Psoas muscle (tissue), 8 donors: ENCODE results near the gene GLYAT. TPM values are rescaled to one million over a fixed set of nuclear protein-coding genes. Genes with fewer than 3 reads are reported as not detected.

Experiments used
- ATAC-seq, 4 donors: fragments of 200-7000 bp; cut with Tn5 transposase; one replicate each; pipeline ENCODE4 v1.9.1; 2020; ENCODE audit warnings: moderate library complexity in 3 of 4, mild to moderate bottlenecking in 2 of 4
- DNase-seq, 2 donors: peaks; one replicate each; pipeline ENCODE4 v3.0.0-alpha.2; 2020
- H3K27ac ChIP-seq: fragments of 200-600 bp; one replicate; pipeline ENCODE4 v1.8.0; 2022
- H3K27me3 ChIP-seq, 3 donors: fragments of 200-600 bp in 1 of 3; one replicate each; pipeline versions ENCODE4 v1.6.1 to v1.8.0; 2013 to 2022; ENCODE audit warnings: low read length in 2 of 3, mild to moderate bottlenecking in 2 of 3, moderate library complexity in 1 of 3; ENCODE audit not compliant: insufficient read depth in 3 of 3
- H3K36me3 ChIP-seq, 2 donors: fragments of 200-600 bp in 1 of 2; one replicate each; pipeline versions ENCODE4 v1.6.1 to v1.8.0; 2013 to 2022; ENCODE audit warnings: low read depth in 1 of 2, mild to moderate bottlenecking in 1 of 2, moderate library complexity in 1 of 2; ENCODE audit not compliant: insufficient read depth in 1 of 2
- H3K4me1 ChIP-seq: fragments of 200-600 bp; one replicate; pipeline ENCODE4 v1.8.0; 2022
- H3K4me3 ChIP-seq: fragments of 200-600 bp; one replicate; pipeline ENCODE4 v1.8.0; 2022; ENCODE audit warnings: mild to moderate bottlenecking
- H3K9me3 ChIP-seq: fragments of 200-600 bp; one replicate; pipeline ENCODE4 v1.8.0; 2022
- WGBS, 3 donors: extraction: QIAGEN DNeasy Blood & Tissue Kit; methylation state at CpG; one replicate each; pipeline versions ENCODE4 v1.1.6 to v1.1.7; 2013; 5-methylcytosine and 5-hydroxymethylcytosine counted together
- intact Hi-C, 2 donors: fragments of 100-400 bp; cut with DNase I; formaldehyde crosslinking; loops; one replicate each; pipeline versions ENCODE4 v1.11.0 to v1.14.2; 2022
- long read RNA-seq, 2 donors: library from polyadenylated mRNA; unstranded; transcript quantifications; one replicate each; pipeline ENCODE4 v2.0.0, GENCODE V29; 2021
- polyA plus RNA-seq, 3 donors: library from polyadenylated mRNA; stranded (reverse); fragments of 200-250 nt; gene quantifications; one replicate each; pipeline ENCODE4 v1.2.3, GENCODE V29; 2013
- total RNA-seq, 4 donors: library from RNA; stranded (reverse); fragmentation: NEBNext Ultra II Directional in 2 of 4; extraction: Animal tissue kit (Norgen Biotek cat#: 25700) in 2 of 4; gene quantifications; one replicate each; pipeline versions ENCODE4 v1.2.1 to v1.2.4, GENCODE V29; 2021 to 2023
- TF ChIP-seq, protein P1 (sequence below): fragments of 200-600 bp; IDR thresholded peaks from one replicate; pipeline ENCODE4 v1.8.0; 2022; ENCODE audit warnings: antibody characterized with exemption
- donor health status: healthy with polysubstance abuse.
- donor health status: DM: no; HTN: no; CAD: no; lungs with moderate emphysema.
- donor health status: Bipolar disorder and iron deficiency.
- donor health status: healthy.
- donor health status: DM: yes; HTN: yes; CAD: no.
- donor health status: DM: no; HTN: no; CAD: no.
- donor health status: DM: no; HTN: no; CAD: no.
- donor health status: DM: yes; HTN: yes; CAD: no.

GLYAT gene, protein sequence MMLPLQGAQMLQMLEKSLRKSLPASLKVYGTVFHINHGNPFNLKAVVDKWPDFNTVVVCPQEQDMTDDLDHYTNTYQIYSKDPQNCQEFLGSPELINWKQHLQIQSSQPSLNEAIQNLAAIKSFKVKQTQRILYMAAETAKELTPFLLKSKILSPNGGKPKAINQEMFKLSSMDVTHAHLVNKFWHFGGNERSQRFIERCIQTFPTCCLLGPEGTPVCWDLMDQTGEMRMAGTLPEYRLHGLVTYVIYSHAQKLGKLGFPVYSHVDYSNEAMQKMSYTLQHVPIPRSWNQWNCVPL
- total RNA-seq (under 1 TPM in 1 of 4 donors, not detected in 3; 0.54 TPM), polyA plus RNA-seq (under 1 TPM in 1 of 3 donors, not detected in 2; 0.03 TPM)
- long read RNA-seq, donor 1, result 0 reads
- long read RNA-seq, donor 2, result 0 reads

DNA sequence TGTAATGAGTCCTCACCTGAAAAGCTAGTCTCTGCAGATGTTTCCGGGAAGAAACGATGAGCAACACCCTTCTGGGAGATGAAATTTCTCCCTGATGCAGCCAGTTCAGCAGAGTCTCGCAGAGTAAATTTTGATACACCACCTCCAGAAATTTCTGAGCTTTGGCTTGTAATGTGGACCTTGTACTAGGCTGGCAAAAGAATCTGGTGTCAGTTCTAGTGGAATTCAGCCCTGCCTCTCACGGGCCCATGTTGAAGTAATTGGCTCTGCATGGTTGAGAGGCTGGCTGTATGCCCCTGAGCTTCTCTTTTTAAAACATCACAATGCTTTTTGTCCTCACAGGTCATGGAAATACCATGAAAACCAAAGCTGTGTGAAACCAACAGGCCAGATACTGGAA is at the start of gene GLYAT:
Gene GLYAT (minus strand): TSS at position 125 of the 400 bp plus-strand sequence. CDS start 7,447 bp downstream, outside the sequence.
- no peak for DNase-seq

DNA sequence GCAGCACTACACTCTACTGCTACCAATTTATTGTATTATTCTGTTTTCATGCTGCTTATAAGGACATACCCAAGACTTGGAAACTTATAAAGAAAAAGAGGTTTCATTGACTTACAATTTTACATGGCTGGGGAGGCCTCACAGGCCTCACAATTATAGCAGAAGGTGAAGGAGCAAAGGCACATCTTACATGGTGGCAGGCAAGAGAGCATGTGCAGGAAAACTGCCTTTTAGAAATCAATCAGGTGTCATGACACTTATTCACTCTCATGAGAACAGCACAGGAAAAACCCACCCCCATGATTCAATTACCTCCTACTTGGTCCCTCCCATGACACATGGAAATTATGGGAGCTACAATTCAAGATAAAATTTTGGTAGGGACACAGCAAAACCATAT is 49.6 kb upstream of the GLYAT start:
- no peak for ATAC-seq
- H3K27ac ChIP-seq, result no peak overlapping the region
- no peak overlapping the region for H3K4me3 ChIP-seq
- H3K36me3 ChIP-seq, result no peaks in the 10 kb centered on the region
- no peak for DNase-seq
- H3K4me1 ChIP-seq, result no peaks in the 10 kb centered on the region
- intact Hi-C loops, result no loop called here
- H3K27me3 ChIP-seq, result no peaks in the 10 kb centered on the region
- TF ChIP-seq, protein P1, sequence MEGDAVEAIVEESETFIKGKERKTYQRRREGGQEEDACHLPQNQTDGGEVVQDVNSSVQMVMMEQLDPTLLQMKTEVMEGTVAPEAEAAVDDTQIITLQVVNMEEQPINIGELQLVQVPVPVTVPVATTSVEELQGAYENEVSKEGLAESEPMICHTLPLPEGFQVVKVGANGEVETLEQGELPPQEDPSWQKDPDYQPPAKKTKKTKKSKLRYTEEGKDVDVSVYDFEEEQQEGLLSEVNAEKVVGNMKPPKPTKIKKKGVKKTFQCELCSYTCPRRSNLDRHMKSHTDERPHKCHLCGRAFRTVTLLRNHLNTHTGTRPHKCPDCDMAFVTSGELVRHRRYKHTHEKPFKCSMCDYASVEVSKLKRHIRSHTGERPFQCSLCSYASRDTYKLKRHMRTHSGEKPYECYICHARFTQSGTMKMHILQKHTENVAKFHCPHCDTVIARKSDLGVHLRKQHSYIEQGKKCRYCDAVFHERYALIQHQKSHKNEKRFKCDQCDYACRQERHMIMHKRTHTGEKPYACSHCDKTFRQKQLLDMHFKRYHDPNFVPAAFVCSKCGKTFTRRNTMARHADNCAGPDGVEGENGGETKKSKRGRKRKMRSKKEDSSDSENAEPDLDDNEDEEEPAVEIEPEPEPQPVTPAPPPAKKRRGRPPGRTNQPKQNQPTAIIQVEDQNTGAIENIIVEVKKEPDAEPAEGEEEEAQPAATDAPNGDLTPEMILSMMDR, result no peak
- no peaks in the 10 kb centered on the region for H3K9me3 ChIP-seq

More for the DNA sequence above, at the start of gene GLYAT:
- intact Hi-C loops, result no loop called here
- no peak within 1 kb of the TSS for H3K27ac ChIP-seq
- ATAC-seq, result no peak
- H3K36me3 ChIP-seq, result no peaks in the 10 kb centered on the region
- no peaks in the 10 kb centered on the region for H3K4me1 ChIP-seq
- no peaks in the 10 kb centered on the region for H3K9me3 ChIP-seq
- peaks cover 0 to 5% (median 0%) of the 10 kb centered on the region in 3 donors for H3K27me3 ChIP-seq
- TF ChIP-seq, protein P1, result no peak
- no peak within 1 kb of the TSS for H3K4me3 ChIP-seq
- WGBS, 3 donors, result 59 to 67% (median 59%) methylated on average over 4 of the region's 4 CpGs

DNA sequence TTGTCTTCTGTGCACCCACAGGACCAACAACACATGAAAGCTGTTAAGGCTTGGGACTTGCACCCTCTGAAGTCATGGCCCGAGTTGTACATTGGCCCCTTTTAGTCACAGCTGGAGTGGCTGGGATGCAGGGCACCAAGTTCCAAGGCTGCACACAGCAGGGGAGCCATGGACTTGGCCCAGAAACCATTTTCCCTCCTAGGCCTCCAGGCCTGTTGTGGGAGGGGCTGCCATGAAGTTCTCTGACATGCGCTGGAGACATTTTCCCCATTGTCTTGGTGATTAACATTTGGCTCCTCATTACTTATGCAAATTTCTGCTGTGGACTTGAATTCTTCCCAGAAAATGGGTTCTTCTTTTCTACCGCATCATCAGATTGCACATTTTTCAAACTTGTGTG is 48.8 kb upstream of the GLYAT start:
- Histone ChIP-seq H3K36me3 (no peaks in the 10 kb centered on the region), H3K27me3 (no peaks in the 10 kb centered on the region), H3K4me3 (no peak overlapping the region), H3K9me3 (no peaks in the 10 kb centered on the region), H3K4me1 (no peaks in the 10 kb centered on the region), H3K27ac (no peak overlapping the region)
- DNase-seq, result no peak
- WGBS, 3 donors, result 88 to 92% (median 89%) methylated on average over 3 of the region's 3 CpGs
- ATAC-seq, result no peak
- TF ChIP-seq, protein P1, result no peak
- intact Hi-C loops, result no loop called here

DNA sequence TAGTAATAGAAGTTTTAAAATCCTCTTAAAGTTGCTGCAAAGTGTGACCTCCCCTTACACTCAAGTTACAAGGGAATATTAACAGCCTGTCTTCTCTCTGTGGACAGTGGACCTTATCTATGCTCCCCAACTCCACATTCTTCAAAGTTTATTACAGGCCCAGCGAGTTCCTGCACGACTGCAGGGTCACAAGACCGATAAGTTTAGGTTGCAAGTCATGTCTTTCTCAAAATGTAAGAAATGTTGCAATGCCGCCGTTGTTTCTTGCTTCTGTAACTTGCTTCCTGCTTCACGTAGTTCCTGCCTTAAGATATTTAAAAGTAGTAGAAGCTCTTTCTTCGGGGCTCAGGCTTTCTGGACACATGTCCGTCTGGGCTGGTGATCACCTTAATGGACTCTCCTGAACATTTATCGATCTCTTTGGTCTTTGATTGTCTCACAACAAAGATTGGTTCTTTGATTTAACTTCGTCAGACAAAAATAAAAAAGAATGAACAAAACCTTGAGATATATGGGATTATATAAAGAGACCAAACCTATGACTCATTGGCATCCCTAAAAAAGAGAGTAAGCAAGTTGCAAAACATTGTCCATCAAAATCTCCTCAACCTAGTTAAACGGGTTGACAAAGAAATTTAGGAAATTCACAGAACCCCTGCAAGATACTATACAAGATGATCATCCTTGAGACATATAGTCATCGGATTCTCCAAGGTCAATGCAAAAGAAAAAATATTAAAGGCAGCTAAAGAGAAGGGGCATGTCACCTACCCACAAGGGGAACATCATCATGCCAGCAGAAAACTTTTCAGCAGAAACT is 45.4 kb upstream of the GLYAT start:
- Histone ChIP-seq H3K9me3 (no peaks in the 10 kb centered on the region), H3K27me3 (no peaks in the 10 kb centered on the region), H3K4me3 (no peak overlapping the region), H3K4me1 (no peaks in the 10 kb centered on the region), H3K36me3 (no peaks in the 10 kb centered on the region), H3K27ac (no peak overlapping the region)
- no peak for DNase-seq
- TF ChIP-seq, protein P1, result no peak
- no peak for ATAC-seq
- WGBS, 3 donors, result 72 to 79% (median 74%) methylated on average over 12 of the region's 12 CpGs
- intact Hi-C loops, result no loop called here
